Astrocyte (in vitro differentiated cells and primary cell): ENCODE data around the gene OIP5.

ENCODE experiments used
- EZH2 ChIP-seq: IDR thresholded peaks from 2 replicates; pipeline ENCODE4 v1.6.1; 2012; ENCODE audit warnings: mild to moderate bottlenecking, low read length, inconsistent platforms; ENCODE audit not compliant: insufficient read depth
- TF ChIP-seq, protein P1 (sequence below): IDR thresholded peaks from 2 replicates; pipeline ENCODE4 v1.5.1; 2011; ENCODE audit warnings: low read depth, mild to moderate bottlenecking, inconsistent platforms, low read length, moderate library complexity; ENCODE audit not compliant: insufficient read depth

- TF ChIP-seq, protein P1, sequence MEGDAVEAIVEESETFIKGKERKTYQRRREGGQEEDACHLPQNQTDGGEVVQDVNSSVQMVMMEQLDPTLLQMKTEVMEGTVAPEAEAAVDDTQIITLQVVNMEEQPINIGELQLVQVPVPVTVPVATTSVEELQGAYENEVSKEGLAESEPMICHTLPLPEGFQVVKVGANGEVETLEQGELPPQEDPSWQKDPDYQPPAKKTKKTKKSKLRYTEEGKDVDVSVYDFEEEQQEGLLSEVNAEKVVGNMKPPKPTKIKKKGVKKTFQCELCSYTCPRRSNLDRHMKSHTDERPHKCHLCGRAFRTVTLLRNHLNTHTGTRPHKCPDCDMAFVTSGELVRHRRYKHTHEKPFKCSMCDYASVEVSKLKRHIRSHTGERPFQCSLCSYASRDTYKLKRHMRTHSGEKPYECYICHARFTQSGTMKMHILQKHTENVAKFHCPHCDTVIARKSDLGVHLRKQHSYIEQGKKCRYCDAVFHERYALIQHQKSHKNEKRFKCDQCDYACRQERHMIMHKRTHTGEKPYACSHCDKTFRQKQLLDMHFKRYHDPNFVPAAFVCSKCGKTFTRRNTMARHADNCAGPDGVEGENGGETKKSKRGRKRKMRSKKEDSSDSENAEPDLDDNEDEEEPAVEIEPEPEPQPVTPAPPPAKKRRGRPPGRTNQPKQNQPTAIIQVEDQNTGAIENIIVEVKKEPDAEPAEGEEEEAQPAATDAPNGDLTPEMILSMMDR: no peak
- no peak for TF ChIP-seq EZH2
Measured at GRCh38 chr15:41304149-41304770, 28.1 kb downstream of the OIP5 start.
